GM21360 (cell line): ENCODE data around the gene KBTBD7.

Experiments
- ATAC-seq: cut with Tn5 transposase; IDR thresholded peaks from one replicate; pipeline ENCODE4 v1.9.1; 2021; ENCODE audit warnings: mild to moderate bottlenecking, moderate library complexity; ENCODE audit not compliant: unreplicated experiment

The KBTBD7 gene, protein sequence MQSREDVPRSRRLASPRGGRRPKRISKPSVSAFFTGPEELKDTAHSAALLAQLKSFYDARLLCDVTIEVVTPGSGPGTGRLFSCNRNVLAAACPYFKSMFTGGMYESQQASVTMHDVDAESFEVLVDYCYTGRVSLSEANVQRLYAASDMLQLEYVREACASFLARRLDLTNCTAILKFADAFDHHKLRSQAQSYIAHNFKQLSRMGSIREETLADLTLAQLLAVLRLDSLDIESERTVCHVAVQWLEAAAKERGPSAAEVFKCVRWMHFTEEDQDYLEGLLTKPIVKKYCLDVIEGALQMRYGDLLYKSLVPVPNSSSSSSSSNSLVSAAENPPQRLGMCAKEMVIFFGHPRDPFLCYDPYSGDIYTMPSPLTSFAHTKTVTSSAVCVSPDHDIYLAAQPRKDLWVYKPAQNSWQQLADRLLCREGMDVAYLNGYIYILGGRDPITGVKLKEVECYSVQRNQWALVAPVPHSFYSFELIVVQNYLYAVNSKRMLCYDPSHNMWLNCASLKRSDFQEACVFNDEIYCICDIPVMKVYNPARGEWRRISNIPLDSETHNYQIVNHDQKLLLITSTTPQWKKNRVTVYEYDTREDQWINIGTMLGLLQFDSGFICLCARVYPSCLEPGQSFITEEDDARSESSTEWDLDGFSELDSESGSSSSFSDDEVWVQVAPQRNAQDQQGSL

DNA sequence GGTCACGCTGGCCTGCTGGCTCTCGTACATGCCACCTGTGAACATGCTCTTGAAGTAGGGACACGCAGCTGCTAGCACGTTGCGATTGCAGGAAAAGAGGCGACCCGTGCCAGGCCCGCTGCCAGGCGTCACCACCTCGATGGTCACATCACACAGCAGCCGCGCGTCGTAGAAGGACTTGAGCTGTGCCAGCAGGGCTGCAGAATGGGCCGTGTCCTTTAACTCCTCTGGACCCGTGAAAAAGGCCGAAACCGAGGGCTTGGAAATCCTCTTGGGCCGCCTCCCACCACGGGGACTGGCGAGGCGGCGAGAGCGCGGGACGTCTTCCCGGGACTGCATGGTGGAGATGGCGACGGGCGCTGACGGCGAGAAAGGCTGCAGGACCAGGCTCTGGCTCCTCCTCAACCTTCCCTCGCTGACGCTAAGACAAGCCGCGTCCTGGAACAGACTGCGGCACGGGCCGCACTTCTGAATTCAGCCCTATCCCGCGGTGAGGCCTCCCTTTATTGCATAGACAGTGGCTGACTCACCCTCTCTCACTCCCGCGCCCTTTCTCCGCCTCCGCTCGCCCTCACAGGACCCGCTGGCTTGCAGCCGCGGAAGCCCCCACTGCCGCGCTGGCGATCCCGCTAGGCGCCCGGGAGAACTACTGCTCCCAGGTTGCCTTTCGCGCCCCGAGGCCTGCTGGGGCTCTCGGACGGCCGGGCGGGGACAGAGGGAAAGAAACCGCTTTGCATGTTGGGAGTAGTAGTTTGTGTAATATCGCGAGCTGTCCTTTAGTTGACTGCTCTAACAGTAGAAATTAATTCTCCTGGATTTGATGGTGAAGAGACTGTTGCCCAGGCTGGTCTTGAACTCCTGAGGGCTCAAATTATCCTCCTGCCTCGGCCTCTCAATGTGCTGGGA lies at the start of gene KBTBD7:
Gene KBTBD7 (minus strand): TSS at position 651 of the 906 bp plus-strand sequence. CDS start 312 bp downstream, at position 339.
- peak; percentile 94 for ATAC-seq

DNA sequence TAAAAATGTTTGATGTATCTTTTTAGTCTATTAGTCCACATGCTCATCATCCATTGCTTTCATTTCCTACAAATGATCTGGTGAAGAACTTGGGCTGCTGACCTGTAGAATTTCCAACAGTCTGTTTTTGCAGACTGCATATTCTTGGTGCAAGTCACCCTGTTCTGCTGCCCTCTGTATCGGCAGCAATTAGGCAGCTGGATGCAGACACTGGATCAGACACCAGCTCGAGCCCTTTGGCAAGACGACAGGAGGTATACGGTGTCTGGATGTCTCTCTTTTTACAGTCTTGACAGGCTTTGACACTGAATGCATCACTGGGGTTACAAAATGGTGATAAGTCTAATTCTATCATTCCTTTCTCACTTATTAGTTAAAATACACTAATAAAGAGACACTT lies 47.3 kb upstream of the KBTBD7 start:
- no peak for ATAC-seq

DNA sequence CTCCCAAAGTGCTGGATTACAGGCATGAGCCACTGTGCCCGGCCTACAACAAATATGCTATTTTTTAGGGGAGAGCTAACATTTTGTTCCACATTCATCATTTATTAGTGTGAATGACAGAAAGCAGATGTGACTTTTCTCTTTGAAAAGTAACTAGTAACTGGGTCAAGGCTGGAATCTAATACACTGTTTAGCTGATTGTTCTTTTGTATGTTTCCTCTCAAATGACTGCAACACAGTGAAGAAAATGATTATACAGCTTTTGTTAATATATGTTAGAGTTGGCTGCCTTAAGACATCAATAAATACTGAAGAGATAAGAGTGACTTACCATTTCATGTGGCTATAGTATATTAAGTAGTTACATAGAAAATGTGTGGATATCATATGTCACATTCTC lies 42.0 kb upstream of the KBTBD7 start:
- no peak for ATAC-seq

DNA sequence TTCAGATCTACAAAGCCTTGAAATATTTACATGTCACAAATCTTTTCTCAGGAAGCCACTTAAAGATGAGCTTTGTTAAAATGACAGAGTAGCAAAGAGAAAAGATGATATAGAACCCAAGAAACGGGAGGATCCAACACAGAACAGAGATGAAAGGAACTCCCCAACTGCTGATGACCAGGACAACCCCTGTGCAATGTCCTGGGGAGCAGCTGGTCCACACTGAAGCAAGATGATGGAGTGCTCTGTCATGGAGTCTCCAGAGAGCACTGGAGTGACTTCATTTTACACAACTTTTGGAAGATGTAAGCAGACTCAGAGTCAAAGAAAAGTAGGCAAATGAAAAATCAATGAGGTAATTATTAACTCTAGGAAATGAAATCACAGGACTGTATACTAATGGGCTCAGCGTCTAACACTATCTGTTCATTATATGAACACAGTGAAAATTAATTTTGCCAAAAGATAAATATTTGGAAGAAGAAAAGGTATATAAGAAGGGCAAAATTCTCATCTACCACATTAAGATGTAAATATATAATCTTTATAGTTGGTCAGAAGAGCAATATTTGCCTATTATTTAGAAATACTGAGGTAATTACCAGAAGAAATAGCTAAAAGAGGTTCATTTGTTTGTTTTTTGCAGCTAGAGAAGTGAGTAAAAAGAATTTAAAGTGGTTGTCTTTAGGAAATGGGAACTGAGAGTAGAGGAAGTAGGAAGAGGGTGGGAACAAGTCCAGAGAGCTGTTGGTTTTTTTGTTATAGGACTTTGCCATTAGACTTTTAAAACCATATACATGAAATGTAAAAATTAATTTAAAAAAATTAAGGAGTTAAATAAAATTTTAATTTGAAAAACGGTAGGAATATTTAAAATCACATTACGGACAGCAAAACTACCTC lies 38.5 kb upstream of the KBTBD7 start:
- no peak for ATAC-seq

- no peak for ATAC-seq
These were observed 37.4 kb upstream of the KBTBD7 start for GRCh38 chr13:41231786-41232185.

- no peak for ATAC-seq
These were observed 36.8 kb upstream of the KBTBD7 start for GRCh38 chr13:41231025-41231677.

- no peak for ATAC-seq
These were observed 35.0 kb upstream of the KBTBD7 start for GRCh38 chr13:41229356-41229755.

DNA sequence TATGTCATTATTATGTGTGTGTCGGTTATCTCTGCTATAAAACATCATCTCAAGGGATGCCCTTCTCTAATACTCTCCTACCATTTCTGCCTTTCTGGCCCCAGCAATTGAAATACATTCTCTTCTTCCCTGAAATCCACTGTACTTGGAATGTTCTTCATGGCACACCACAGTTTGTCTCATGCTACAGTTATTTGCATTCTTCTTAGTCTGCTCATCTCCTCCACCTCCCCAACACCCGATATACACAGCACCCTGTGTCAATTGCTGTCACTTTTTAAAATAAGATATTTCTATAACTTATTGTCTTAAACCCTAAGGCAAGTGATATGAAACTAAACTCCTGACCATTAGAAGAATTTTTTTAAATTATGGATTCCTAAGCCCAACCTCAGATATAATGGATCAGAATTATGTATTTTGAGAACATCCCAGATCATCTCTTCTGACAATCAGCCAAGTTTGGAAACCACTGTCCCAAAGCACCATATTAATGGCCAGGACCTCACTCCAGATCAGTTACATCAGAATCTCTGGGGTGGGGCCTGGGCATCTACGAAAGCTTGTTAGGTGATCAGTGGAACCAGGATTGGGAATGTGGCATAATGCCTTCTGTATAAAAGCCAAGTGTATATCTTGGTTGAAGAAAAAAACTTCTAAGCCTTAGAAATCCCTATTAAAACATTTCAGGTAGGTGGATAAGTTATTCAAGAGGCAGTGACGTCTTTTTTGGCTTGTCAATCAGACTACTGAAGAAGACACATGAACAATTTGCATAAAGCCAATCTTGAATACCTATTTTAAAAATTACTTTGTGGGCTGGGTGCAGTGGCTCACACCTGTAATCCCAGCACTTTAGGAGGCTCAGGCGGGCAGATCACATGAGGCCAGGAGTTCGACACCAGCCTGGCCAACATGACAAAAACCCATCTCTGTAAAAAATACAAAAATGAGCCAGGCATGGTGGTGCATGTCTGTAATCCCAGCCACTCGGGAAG lies 30.0 kb upstream of the KBTBD7 start:
- ATAC-seq, result no peak

- ATAC-seq, result no peak
These were observed 28.0 kb upstream of the KBTBD7 start for GRCh38 chr13:41222259-41222852.

DNA sequence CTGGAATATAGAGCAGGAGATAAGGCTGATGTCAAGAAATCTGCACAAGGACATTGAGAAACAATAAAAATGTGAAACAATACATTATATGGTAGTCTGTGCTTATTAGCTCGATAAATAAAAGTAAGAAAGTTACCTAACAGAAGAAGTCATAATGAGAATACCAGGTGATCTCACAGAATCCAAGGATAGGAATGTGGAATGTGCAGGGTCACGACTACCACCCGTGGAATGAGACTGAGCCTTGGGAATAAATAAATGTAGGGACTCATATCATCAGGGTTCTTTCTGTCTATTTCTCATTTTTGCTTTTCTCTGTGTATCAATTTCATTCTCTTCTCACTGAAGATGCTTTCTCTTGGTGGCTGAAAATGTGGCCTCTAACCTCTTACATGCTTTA lies 26.0 kb upstream of the KBTBD7 start:
- ATAC-seq, result no peak

DNA sequence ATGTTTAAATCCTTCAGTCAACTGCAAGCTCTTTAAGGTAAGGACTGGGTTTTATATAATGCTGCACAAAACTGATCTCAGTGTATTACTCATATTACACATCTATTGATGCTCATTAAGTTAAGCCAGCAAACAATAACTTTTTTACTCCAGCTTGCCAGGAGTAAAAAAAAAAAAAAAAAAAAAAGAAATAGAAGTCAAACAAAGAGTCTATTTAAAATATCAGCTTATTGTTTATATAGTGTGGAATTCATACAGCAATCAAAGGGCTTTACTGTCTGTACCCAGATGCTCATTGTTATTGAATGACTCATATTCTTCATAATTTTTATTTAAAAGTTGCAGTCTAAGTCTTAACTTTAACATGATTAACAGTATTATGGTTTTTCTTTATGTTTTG lies 21.8 kb upstream of the KBTBD7 start:
- ATAC-seq, result no peak

- no peak for ATAC-seq
These were observed 19.6 kb upstream of the KBTBD7 start for GRCh38 chr13:41213919-41214318.

DNA sequence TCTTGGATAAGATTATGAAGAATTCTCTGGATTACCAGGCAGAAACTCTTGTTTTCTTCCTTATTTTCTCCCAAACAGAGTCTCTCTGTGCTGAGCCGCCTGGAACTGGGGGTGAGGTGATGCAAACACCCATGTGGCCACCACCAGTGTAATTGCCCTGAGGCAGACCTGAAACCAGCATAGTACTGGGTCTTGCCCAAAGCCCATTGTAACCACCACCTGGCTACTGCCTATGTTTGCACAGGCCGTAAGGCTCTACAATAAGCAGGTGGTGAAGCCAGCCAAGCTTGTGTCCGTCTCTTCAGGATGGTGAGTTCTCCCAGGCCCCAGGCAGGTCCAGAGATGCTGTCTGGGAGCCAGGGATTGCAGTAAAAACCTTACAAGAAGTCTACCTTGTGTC lies 18.9 kb upstream of the KBTBD7 start:
- ATAC-seq, result no peak

DNA sequence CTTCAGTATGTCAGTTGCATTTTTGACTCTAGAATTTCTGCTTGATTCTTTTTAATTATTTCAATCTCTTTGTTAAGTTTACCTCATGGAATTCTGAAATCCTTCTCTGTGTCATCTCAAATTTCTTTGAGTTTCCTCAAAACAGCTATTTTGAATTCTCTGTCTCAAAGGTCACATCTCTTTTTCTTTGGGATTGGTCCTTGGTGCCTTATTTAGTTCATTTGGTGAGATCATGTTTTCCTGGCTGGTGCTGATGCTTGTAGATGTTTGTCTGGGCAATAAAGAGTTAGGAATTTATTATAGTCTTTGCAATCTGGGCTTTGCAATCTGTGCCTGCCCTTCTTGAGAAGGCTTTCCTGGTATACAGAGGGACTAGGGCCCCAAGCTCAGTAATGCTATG lies 18.5 kb upstream of the KBTBD7 start:
- no peak for ATAC-seq

- ATAC-seq, result no peak
These were observed 16.7 kb upstream of the KBTBD7 start for GRCh38 chr13:41211062-41211461.

DNA sequence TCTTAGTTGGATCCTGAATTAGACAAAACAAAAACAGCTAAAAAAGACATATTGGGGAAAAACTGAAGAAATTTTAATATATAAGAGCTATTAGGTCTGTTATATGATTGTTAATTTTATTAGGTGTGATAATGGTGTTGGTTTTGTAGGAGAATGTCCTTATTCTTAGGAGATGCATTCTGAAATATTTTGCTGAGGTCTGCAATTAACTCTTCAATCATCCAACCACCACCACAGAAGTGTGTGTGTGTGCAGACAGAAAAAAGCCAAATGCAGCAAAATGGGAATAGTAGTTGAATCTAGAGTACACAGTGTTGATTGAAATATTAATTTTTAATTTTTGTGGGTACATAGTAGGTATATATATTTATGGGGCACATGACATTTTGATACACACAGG lies 12.1 kb upstream of the KBTBD7 start:
- ATAC-seq, result no peak

GRCh38 chr13:41203810-41204209 lies 9.4 kb upstream of the KBTBD7 start:
- no peak for ATAC-seq

DNA sequence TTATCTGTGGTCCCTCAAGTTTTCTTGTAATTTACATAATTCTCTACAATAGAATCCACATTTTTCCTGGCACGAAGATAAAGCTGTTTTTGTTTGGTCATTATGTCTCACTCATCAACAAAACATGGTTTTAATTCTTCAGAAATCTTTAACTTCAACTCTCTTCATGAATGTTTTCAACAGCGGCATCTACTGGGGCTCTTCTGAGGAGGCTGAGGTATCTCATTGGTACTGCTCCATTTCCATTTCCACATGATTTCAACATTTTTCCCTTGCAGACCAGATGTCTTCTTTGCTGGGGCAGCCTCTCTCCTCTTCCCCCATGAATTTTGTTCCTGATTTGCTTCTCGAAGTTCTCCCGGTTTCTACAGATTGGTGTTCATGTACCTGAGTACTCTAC lies 5.8 kb upstream of the KBTBD7 start:
- ATAC-seq, result no peak
